H1 (cell line): ENCODE data around the gene KLHDC7B. TPM values are rescaled to one million over a fixed set of nuclear protein-coding genes. Genes with fewer than 3 reads are reported as not detected.

Source experiments
- CTCF ChIA-PET: fragments of 300-600 bp; sonication (Branson Sonifier 250); formaldehyde crosslinking; loops from one replicate; lab custom pipeline; 2021; ENCODE audit not compliant: partially characterized antibody; lab: Charles Lee
- POLR2A ChIA-PET: fragments of 300-600 bp; sonication (Branson Sonifier 250); formaldehyde crosslinking; loops from one replicate; lab custom pipeline; 2021; ENCODE audit warnings: inconsistent platforms; ENCODE audit not compliant: partially characterized antibody; lab: Charles Lee
- DNase-seq, 2 experiments: peaks; one replicate each; pipeline versions ENCODE4 v3.0.0 to v3.0.0-alpha.2; 2010 to 2022; ENCODE audit warnings: low spot score in 2 of 2, low read depth in 1 of 2, mixed read lengths in 1 of 2
- FAIRE-seq: peaks from 2 replicates; lab custom pipeline; 2011; peaks lifted over from hg19 to GRCh38; lab: Jason Lieb, UNC
- H2AFZ ChIP-seq: 2 replicates; pipeline ENCODE4 v1.8.1; 2012; ENCODE audit warnings: low read length, inconsistent platforms
- H2AK5ac ChIP-seq: 2 replicates; pipeline ENCODE4 v1.6.1; 2013; ENCODE audit warnings: low read depth, low read length
- H2BK120ac ChIP-seq: replicated peaks from 2 replicates; pipeline ENCODE3; 2013; ENCODE audit warnings: low read depth, low read length, inconsistent platforms
- H2BK12ac ChIP-seq: 2 replicates; pipeline ENCODE4 v1.6.1; 2013; ENCODE audit warnings: low read depth, low read length
- H2BK15ac ChIP-seq: 2 replicates; pipeline ENCODE4 v1.6.1; 2013; ENCODE audit warnings: low read length
- H2BK20ac ChIP-seq: 2 replicates; pipeline ENCODE4 v1.6.1; 2013; ENCODE audit warnings: low read length
- H2BK5ac ChIP-seq: 2 replicates; pipeline ENCODE4 v1.6.1; 2013; ENCODE audit warnings: low read depth, low read length
- H3K14ac ChIP-seq: 2 replicates; pipeline ENCODE4 v1.6.1; 2013; ENCODE audit warnings: inconsistent platforms; ENCODE audit not compliant: insufficient read length
- H3K18ac ChIP-seq: 2 replicates; pipeline ENCODE4 v1.6.1; 2013; ENCODE audit warnings: low read length; ENCODE audit errors: extremely low read depth
- H3K23ac ChIP-seq: 2 replicates; pipeline ENCODE4 v1.6.1; 2013; ENCODE audit warnings: inconsistent platforms; ENCODE audit not compliant: insufficient read length
- H3K23me2 ChIP-seq: 2 replicates; pipeline ENCODE4 v1.6.1; 2013; ENCODE audit warnings: low read depth, low read length
- H3K27ac ChIP-seq: 2 replicates; pipeline ENCODE4 v1.6.1; 2011; ENCODE audit warnings: low read depth, low read length, inconsistent platforms
- H3K27me3 ChIP-seq, 4 experiments: replicated peaks in 1 of 4; 1 replicate in 1 of 4; 2 replicates in 3 of 4; pipeline versions ENCODE4 v1.6.1 to v1.8.1; 2011 to 2013; ENCODE audit warnings: low read length in 3 of 4, mild to moderate bottlenecking in 3 of 4, inconsistent platforms in 2 of 4, mixed read lengths in 2 of 4, moderate library complexity in 1 of 4; ENCODE audit not compliant: control insufficient read depth in 3 of 4, insufficient read depth in 3 of 4; ENCODE audit errors: extremely low read depth in 1 of 4
- H3K36me3 ChIP-seq, 4 experiments: 2 replicates each; pipeline versions ENCODE4 v1.6.1 to v1.8.1; 2011 to 2013; ENCODE audit warnings: mild to moderate bottlenecking in 4 of 4, low read length in 3 of 4, moderate library complexity in 2 of 4, control low read depth in 1 of 4, inconsistent platforms in 1 of 4; ENCODE audit not compliant: insufficient read depth in 4 of 4, control insufficient read depth in 2 of 4
- H3K4ac ChIP-seq: replicated peaks from 2 replicates; pipeline ENCODE3; 2013; ENCODE audit warnings: low read length, low read depth, mixed read lengths, inconsistent platforms; ENCODE audit not compliant: insufficient read length
- H3K4me1 ChIP-seq, 4 experiments: replicated peaks in 1 of 4; 1 replicate in 1 of 4; 2 replicates in 3 of 4; pipeline versions ENCODE4 v1.6.1 to v1.8.1; 2011 to 2013; ENCODE audit warnings: low read length in 3 of 4, inconsistent platforms in 2 of 4, mixed read lengths in 1 of 4; ENCODE audit not compliant: insufficient read depth in 4 of 4, control insufficient read depth in 3 of 4
- H3K4me2 ChIP-seq, 2 experiments: 2 replicates each; pipeline versions ENCODE4 v1.6.1 to v1.8.1; 2011 to 2013; ENCODE audit warnings: low read depth in 2 of 2, low read length in 2 of 2, control low read depth in 1 of 2, inconsistent platforms in 1 of 2, mild to moderate bottlenecking in 1 of 2; ENCODE audit not compliant: insufficient read depth in 1 of 2
- H3K4me3 ChIP-seq, 4 experiments: fragments of 200-600, 300-600 bp in 1 of 4; sonication (generic), shearing (Covaris generic), sonication (Bioruptor Twin) in 1 of 4; 2 replicates each; pipeline versions ENCODE4 v1.5.1 to v1.8.1; 2011 to 2016; ENCODE audit warnings: low read length in 4 of 4, low read depth in 3 of 4, control low read depth in 2 of 4, inconsistent platforms in 2 of 4, mild to moderate bottlenecking in 2 of 4, mixed read lengths in 1 of 4, moderate library complexity in 1 of 4; ENCODE audit not compliant: insufficient read depth in 2 of 4; ENCODE audit errors: extremely low read depth in 1 of 4
- H3K56ac ChIP-seq: replicated peaks from 2 replicates; pipeline ENCODE3; 2013; ENCODE audit warnings: low read depth, mild to moderate bottlenecking, mixed read lengths, low read length, inconsistent platforms; ENCODE audit not compliant: insufficient read length
- H3K79me1 ChIP-seq: 2 replicates; pipeline ENCODE4 v1.6.1; 2013; ENCODE audit warnings: low read depth, low read length, control low read depth
- H3K79me2 ChIP-seq, 2 experiments: 2 replicates each; pipeline versions ENCODE4 v1.6.1 to v1.8.1; 2012 to 2013; ENCODE audit warnings: low read length in 2 of 2, mild to moderate bottlenecking in 2 of 2, inconsistent platforms in 1 of 2; ENCODE audit not compliant: insufficient read depth in 2 of 2, control insufficient read depth in 1 of 2
- H3K9ac ChIP-seq, 4 experiments: replicated peaks in 1 of 4; 1 replicate in 1 of 4; 2 replicates in 3 of 4; pipeline versions ENCODE4 v1.6.1 to v1.8.1; 2011 to 2013; ENCODE audit warnings: low read depth in 3 of 4, low read length in 3 of 4, control low read depth in 2 of 4, mild to moderate bottlenecking in 2 of 4, moderate library complexity in 2 of 4, inconsistent platforms in 1 of 4; ENCODE audit errors: extremely low read depth in 1 of 4
- H3K9me3 ChIP-seq, 2 experiments: 2 replicates each; pipeline versions ENCODE4 v1.6.1 to v1.8.1; 2012 to 2013; ENCODE audit warnings: mild to moderate bottlenecking in 2 of 2, moderate library complexity in 2 of 2, control low read depth in 1 of 2, inconsistent platforms in 1 of 2, low read depth in 1 of 2, low read length in 1 of 2, mixed read lengths in 1 of 2; ENCODE audit not compliant: insufficient read depth in 2 of 2
- H4K20me1 ChIP-seq, 2 experiments: replicated peaks in 1 of 2; 2 replicates each; pipeline versions ENCODE3 to v1.8.1; 2011 to 2013; ENCODE audit warnings: inconsistent platforms in 2 of 2, low read length in 2 of 2, mild to moderate bottlenecking in 1 of 2; ENCODE audit not compliant: insufficient read depth in 2 of 2, control insufficient read depth in 1 of 2
- H4K5ac ChIP-seq: 2 replicates; pipeline ENCODE4 v1.6.1; 2013; ENCODE audit warnings: low read length, low read depth, mixed read lengths, inconsistent platforms; ENCODE audit not compliant: insufficient read length
- H4K8ac ChIP-seq: 2 replicates; pipeline ENCODE4 v1.8.0; 2013; ENCODE audit warnings: mild to moderate bottlenecking, moderate library complexity, low read length, inconsistent platforms; ENCODE audit not compliant: insufficient read depth; ENCODE audit errors: extremely low read depth
- H4K91ac ChIP-seq: replicated peaks from 2 replicates; pipeline ENCODE3; 2013; ENCODE audit warnings: low read length, mixed read lengths, inconsistent platforms; ENCODE audit not compliant: insufficient read length
- CHD1 ChIP-seq: IDR thresholded peaks from 2 replicates; pipeline ENCODE4 v1.6.1; 2012; ENCODE audit warnings: low read depth, low read length, improper control_type of control experiment
- KDM5A ChIP-seq: fragments of 200-600 bp; IDR thresholded peaks from 2 replicates; pipeline ENCODE4 v1.7.1; 2012; ENCODE audit warnings: mild to moderate bottlenecking, low read length, inconsistent platforms, mixed read lengths
- TBP ChIP-seq: IDR thresholded peaks from 2 replicates; pipeline ENCODE4 v1.6.1; 2011; ENCODE audit warnings: low read depth, low read length, improper control_type of control experiment
- WGBS, 2 experiments: shearing (Covaris generic) in 1 of 2; methylation state at CpG; one replicate each; pipeline versions ENCODE4 v1.1.6 to v1.1.7; 2013 to 2015; ENCODE audit warnings: low lambda C conversion rate in 2 of 2, mixed read lengths in 2 of 2, inconsistent platforms in 1 of 2, low coverage in 1 of 2, missing lambda C conversion rate in 1 of 2; ENCODE audit not compliant: insufficient replicate concordance in 2 of 2, insufficient coverage in 1 of 2, insufficient read length in 1 of 2; ENCODE audit errors: extremely low coverage in 1 of 2, missing lambda C conversion rate in 1 of 2; 5-methylcytosine and 5-hydroxymethylcytosine counted together
- polyA plus RNA-seq, 7 experiments: library from polyadenylated mRNA; depleted of rRNA in 3 of 7; stranded (reverse) in 5 of 7; unstranded in 2 of 7; fragments of >200 nt in 5 of 7; fragments of 200-250 nt in 2 of 7; gene quantifications; 1 replicate in 5 of 7; 2 replicates in 1 of 7; 4 replicates in 1 of 7; pipeline versions ENCODE4 v1.2.1 to v1.2.3, GENCODE V29; 2011 to 2013; ENCODE audit warnings: missing spikeins in 2 of 7, mixed read lengths in 2 of 7
- total RNA-seq: library from RNA; stranded (reverse); fragmentation: NEBNext Ultra II Directional; extraction: Animal tissue kit (Norgen Biotek cat#: 25700); gene quantifications from 2 replicates; pipeline ENCODE4 v1.2.1, GENCODE V29; 2021

KLHDC7B gene
- total and polyA plus RNA-seq, 2 of the 8 experiments (the other 6 are each of a cell fraction or from before 2014, with no cell fraction given) = not detected

DNA sequence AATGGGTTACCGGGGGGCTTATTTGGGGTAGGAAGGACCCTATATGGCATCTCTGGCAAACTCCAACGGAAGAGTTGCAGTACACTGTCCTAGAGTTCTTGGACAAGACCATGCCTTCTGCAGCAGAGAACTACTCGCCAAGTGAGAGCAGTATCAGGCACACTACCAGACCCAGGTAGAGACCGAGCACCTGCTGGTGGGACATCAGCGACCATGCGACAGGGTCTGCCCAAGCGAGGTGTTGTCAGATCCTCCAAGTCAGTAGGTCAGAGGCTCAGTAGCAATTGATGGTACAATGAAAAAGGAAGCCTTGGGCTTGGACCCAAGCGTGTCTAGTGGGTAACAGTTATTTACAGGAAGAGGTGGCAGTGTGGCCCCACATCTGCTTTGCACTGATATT lies 40.1 kb downstream of the KLHDC7B start:
- WGBS, 2 experiments = 89% methylated on average over 8 of the region's 8 CpGs; no CpG with 5 or more reads in 1 of the 2 experiments
- no peak for TF ChIP-seq CHD1
- no peak for TF ChIP-seq TBP
- no peak for TF ChIP-seq KDM5A

More for the DNA sequence above, 40.1 kb downstream of the KLHDC7B start:
- Histone ChIP-seq H3K9ac (no peak overlapping the region), H3K4ac (no peak overlapping the region), H2AK5ac (no peak overlapping the region), H3K4me1 (peaks cover 4 to 15% (median 7%) of the 10 kb centered on the region in 4 experiments), H4K20me1 (no peaks in the 10 kb centered on the region), H2BK20ac (no peak overlapping the region), H3K79me2 (peaks cover 0 to 7% of the 10 kb centered on the region in 2 experiments; a peak in 1 of 4 replicates), H2AFZ (no peak overlapping the region), H3K36me3 (no peaks in the 10 kb centered on the region; a peak in 2 of 8 replicates), H3K23ac (no peak overlapping the region), H3K79me1 (peaks cover 7% of the 10 kb centered on the region; the same call in 1 of the 2 replicates), H3K14ac (no peak overlapping the region), H3K27me3 (0 out of 7 replicates have a peak, but pooled peaks cover 0 to 1% (median 0%) of the 10 kb centered on the region in 4 experiments), H3K56ac (no peak overlapping the region), H3K4me2 (no peak overlapping the region), H2BK120ac (no peak overlapping the region), H4K91ac (no peak overlapping the region), H3K27ac (no peak overlapping the region), H2BK15ac (no peak overlapping the region), H3K18ac (no peak overlapping the region), H4K5ac (no peak overlapping the region), H3K23me2 (peaks cover 10% of the 10 kb centered on the region; the same call in 1 of the 2 replicates), H2BK12ac (no peak overlapping the region), H4K8ac (no peak overlapping the region), H2BK5ac (no peak overlapping the region), H3K4me3 (no peak overlapping the region), H3K9me3 (no peaks in the 10 kb centered on the region)
- DNase-seq = no peak
- no peak for FAIRE-seq
- ChIA-PET CTCF (interaction anchor here (0.8 to 4.0 kb wide), 7 partner anchors 13 to 114 kb away, joined by 3 to 19 read pairs (median 5); no protein-coding TSS in a partner anchor), POLR2A (interaction anchor here (1.5 kb wide), 1 partner anchor 9 kb away, joined by 3 read pairs; no protein-coding TSS in a partner anchor)
